Mammary epithelial cell (primary cell): ENCODE measurements around the gene APCDD1.

Experiments used
- EZH2 ChIP-seq: IDR thresholded peaks from 2 replicates; pipeline ENCODE4 v1.6.1; 2012; ENCODE audit warnings: low read length, inconsistent platforms, borderline replicate concordance
- TF ChIP-seq, protein P1 (sequence below), 2 donors: IDR thresholded peaks in 1 of 2; conservative IDR thresholded peaks in 1 of 2; 2 replicates each; pipeline ENCODE4 v1.5.1; 2011 to 2012; ENCODE audit warnings: inconsistent platforms in 2 of 2, low read length in 2 of 2, mild to moderate bottlenecking in 2 of 2, control low read depth in 1 of 2, low read depth in 1 of 2; ENCODE audit not compliant: insufficient read depth in 1 of 2; ENCODE audit errors: extremely low read depth in 1 of 2

DNA sequence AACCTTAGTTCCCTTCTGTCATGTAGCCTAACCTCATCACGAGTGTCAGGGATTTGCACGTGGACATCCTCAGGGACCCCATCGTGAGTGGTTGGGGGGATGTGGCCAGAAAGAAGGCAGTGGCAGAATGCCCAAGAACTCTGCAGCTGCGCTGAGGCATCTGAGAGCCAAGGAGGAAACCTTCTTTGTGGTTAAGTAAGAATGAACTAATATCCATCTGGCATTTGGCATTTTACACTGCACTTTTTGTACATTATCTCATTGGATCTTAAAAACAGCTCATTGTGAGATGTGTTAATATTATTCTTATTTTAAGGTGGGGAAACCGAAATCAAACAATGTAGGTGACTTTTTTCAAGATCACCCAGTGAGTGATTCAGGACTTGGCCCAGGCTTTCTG lies 32.6 kb upstream of the APCDD1 start:
- TF ChIP-seq, protein P1, sequence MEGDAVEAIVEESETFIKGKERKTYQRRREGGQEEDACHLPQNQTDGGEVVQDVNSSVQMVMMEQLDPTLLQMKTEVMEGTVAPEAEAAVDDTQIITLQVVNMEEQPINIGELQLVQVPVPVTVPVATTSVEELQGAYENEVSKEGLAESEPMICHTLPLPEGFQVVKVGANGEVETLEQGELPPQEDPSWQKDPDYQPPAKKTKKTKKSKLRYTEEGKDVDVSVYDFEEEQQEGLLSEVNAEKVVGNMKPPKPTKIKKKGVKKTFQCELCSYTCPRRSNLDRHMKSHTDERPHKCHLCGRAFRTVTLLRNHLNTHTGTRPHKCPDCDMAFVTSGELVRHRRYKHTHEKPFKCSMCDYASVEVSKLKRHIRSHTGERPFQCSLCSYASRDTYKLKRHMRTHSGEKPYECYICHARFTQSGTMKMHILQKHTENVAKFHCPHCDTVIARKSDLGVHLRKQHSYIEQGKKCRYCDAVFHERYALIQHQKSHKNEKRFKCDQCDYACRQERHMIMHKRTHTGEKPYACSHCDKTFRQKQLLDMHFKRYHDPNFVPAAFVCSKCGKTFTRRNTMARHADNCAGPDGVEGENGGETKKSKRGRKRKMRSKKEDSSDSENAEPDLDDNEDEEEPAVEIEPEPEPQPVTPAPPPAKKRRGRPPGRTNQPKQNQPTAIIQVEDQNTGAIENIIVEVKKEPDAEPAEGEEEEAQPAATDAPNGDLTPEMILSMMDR (conservative IDR thresholded peaks at IDR 0.05 in 1 of 2, IDR thresholded peaks at IDR 0.05 in 1 of 2; ENCODE audit: extremely low read depth in 1 of 2, insufficient read depth in 1 of 2, low read depth in 1 of 2, low read length in 2 of 2) = no peak
- TF ChIP-seq EZH2 = no peak
